ENCODE measurements around the gene RNH1. TPM values are rescaled to one million over a fixed set of nuclear protein-coding genes. Genes with fewer than 3 reads are reported as not detected.

RNH1 gene
- polyA plus RNA-seq, 1 donor from 2014 or later: 71.8 TPM

GRCh38 chr11:472816-473215 lies 34.2 kb downstream of the RNH1 start:
- Histone ChIP-seq H3K4me3 (ENCODE audit: low read length) (no peak overlapping the region), H3K9me2 (ENCODE audit: insufficient read depth, low read length) (no peaks in the 10 kb centered on the region), H3F3A (ENCODE audit: insufficient read depth, low read length, poor library complexity, severe bottlenecking) (no peaks in the 10 kb centered on the region), H3K36me3 (ENCODE audit: insufficient read depth, low read length) (peaks cover 6% of the 10 kb centered on the region), H3K79me2 (replicated peaks; ENCODE audit: insufficient read depth, low read length) (no peaks in the 10 kb centered on the region), H4K20me1 (ENCODE audit: insufficient read depth) (no peaks in the 10 kb centered on the region), H3K9me3 (ENCODE audit: low read length) (no peaks in the 10 kb centered on the region), H3K27ac (ENCODE audit: low read length) (no peak overlapping the region), H2AFZ (ENCODE audit: low read depth, low read length) (no peak overlapping the region), H3K4me2 (ENCODE audit: low read length) (no peak overlapping the region), H3K27me3 (ENCODE audit: insufficient read depth, low read depth, low read length) (no peaks in the 10 kb centered on the region), H3K9ac (ENCODE audit: low read length) (no peak overlapping the region)
- no peak for TF ChIP-seq RAD21 (conservative IDR thresholded peaks at IDR 0.05)
- TF ChIP-seq EZH2 (IDR thresholded peaks at IDR 0.05; ENCODE audit: borderline replicate concordance, insufficient read depth, low read length, poor library complexity, severe bottlenecking): no peak
- TF ChIP-seq EP300 (conservative IDR thresholded peaks at IDR 0.05; ENCODE audit: poor library complexity, severe bottlenecking): no peak
- no peak for TF ChIP-seq TAF1 (IDR thresholded peaks at IDR 0.05; ENCODE audit: low read depth)
- TF ChIP-seq CTCF (IDR thresholded peaks at IDR 0.05; ENCODE audit: poor library complexity, severe bottlenecking): no peak
- no peak for TF ChIP-seq POLR2AphosphoS5 (IDR thresholded peaks at IDR 0.05)
- no peak for TF ChIP-seq SMC3 (conservative IDR thresholded peaks at IDR 0.05; ENCODE audit: poor library complexity)
- TF ChIP-seq MXI1 (conservative IDR thresholded peaks at IDR 0.05; ENCODE audit: poor library complexity, severe bottlenecking): no peak
- no peak for TF ChIP-seq REST (IDR thresholded peaks at IDR 0.05; ENCODE audit: borderline replicate concordance)

- Histone ChIP-seq H3K4me2 (ENCODE audit: low read length) (no peak overlapping the region), H3K36me3 (ENCODE audit: insufficient read depth, low read length) (peaks cover 6% of the 10 kb centered on the region), H3K27ac (ENCODE audit: low read length) (no peak overlapping the region), H3K4me3 (ENCODE audit: low read length) (no peak overlapping the region), H3K9me3 (ENCODE audit: low read length) (no peaks in the 10 kb centered on the region), H3K27me3 (ENCODE audit: insufficient read depth, low read depth, low read length) (no peaks in the 10 kb centered on the region), H3K9ac (ENCODE audit: low read length) (no peak overlapping the region), H3K79me2 (replicated peaks; ENCODE audit: insufficient read depth, low read length) (no peaks in the 10 kb centered on the region), H2AFZ (ENCODE audit: low read depth, low read length) (no peak overlapping the region), H4K20me1 (ENCODE audit: insufficient read depth) (no peaks in the 10 kb centered on the region), H3K9me2 (ENCODE audit: insufficient read depth, low read length) (no peaks in the 10 kb centered on the region), H3F3A (ENCODE audit: insufficient read depth, low read length, poor library complexity, severe bottlenecking) (no peaks in the 10 kb centered on the region)
- no peak for TF ChIP-seq EP300 (conservative IDR thresholded peaks at IDR 0.05; ENCODE audit: poor library complexity, severe bottlenecking)
- no peak for TF ChIP-seq MXI1 (conservative IDR thresholded peaks at IDR 0.05; ENCODE audit: poor library complexity, severe bottlenecking)
- no peak for TF ChIP-seq EZH2 (IDR thresholded peaks at IDR 0.05; ENCODE audit: borderline replicate concordance, insufficient read depth, low read length, poor library complexity, severe bottlenecking)
- TF ChIP-seq CTCF (IDR thresholded peaks at IDR 0.05; ENCODE audit: poor library complexity, severe bottlenecking): no peak
- no peak for TF ChIP-seq RAD21 (conservative IDR thresholded peaks at IDR 0.05)
- TF ChIP-seq REST (IDR thresholded peaks at IDR 0.05; ENCODE audit: borderline replicate concordance): no peak
- no peak for TF ChIP-seq SMC3 (conservative IDR thresholded peaks at IDR 0.05; ENCODE audit: poor library complexity)
- no peak for TF ChIP-seq POLR2AphosphoS5 (IDR thresholded peaks at IDR 0.05)
Measured at GRCh38 chr11:472272-472671, 34.8 kb downstream of the RNH1 start.

All from neural cell (in vitro differentiated cells).